Hippocampal formation (tissue), 2 donors: Measurements from ENCODE around the gene ZGPAT.
A peak's percentile ranks its signal among the peaks of the same experiment; 100 is the strongest.

ENCODE experiments used
- DNase-seq, 2 donors: peaks; one replicate each; lab custom pipeline; 2025; lab: John Stamatoyannopoulos, UW

Gene ZGPAT

DNA sequence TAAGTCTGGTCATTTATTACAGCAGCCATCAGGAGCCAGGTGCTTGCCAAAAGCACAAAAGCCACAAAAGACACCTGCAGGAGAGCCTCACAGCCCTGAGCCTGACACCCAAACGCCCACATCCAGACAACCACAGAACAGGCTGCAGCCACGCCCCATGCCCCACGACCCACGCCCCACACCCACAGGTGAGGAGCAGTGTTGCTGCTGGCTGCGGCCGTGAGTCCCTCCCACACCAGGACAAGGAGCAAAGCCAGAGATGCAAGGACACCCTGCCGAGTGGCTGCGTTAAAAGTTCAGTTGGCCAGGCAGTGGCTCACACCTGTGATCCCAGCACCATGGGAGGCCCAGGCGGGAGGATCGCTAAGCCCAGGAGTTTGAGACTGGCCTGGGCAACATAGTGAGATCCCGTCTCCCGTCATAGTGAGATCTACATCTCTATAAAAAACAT is 74.7 kb downstream of the ZGPAT start:
- DNase-seq = no peak

DNA sequence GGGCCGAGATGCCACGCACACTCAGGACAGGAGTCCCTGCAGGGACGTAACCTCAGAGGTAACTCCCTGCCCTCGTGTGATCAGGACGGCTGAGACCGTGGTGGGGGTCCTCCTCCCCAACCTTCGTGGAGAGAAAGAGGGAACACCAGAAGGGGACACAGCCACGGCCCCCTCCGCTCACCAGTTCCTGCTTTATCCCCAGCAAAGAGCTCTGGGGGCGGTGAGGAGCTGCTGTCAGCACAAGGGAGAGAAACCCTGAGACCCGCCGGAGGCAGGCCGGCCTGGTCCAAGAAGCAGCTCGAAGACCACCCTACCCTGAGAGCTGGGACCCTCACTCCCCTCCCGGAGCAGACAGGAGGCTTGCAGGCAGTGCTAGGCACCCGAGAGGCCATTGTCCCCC is 76.1 kb downstream of the ZGPAT start:
- DNase-seq = no peak

DNA sequence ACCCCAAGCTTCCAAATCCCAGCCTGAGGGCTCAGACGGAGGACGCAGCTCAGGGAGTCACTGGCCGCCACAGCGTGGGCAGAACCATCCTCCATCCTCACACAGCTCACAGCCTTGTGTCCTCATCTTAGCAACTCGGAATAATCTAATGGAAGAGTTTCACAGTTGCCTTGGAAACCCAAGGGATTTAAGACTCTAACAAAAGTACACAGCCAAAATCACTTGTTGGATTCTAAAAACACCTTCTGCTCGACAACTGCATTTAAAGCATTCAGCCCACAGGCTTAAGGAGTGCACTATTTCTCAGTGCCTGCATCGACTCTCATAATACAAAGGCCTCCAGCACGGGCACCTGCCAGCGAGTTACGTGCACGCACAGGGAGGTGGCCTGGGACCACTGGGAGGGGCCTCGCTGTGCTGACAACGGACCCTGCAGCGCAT is 77.9 kb downstream of the ZGPAT start:
- DNase-seq = peak in 1 of 2 donors; percentile 39
